Dermis microvascular lymphatic vessel endothelial cell (primary cell): ENCODE data around the gene JMJD8. TPM values are rescaled to one million over a fixed set of nuclear protein-coding genes. Genes with fewer than 3 reads are reported as not detected.

ENCODE experiments used
- DNase-seq, 2 donors: peaks; one replicate each; pipeline versions ENCODE4 v3.0.0 to v3.0.0-alpha.2; 2010; ENCODE audit warnings: low read depth in 2 of 2
- total RNA-seq: library from RNA; depleted of rRNA; stranded (reverse); fragments of >200 nt; gene quantifications from 2 replicates; pipeline ENCODE4 v1.2.1, GENCODE V29; 2014

The JMJD8 gene
- 16.6 and 35.4 TPM in 2 replicates for total RNA-seq

- DNase-seq = peak; percentile 57 to 89
These were observed at the start of gene JMJD8 for GRCh38 chr16:684071-684794. Gene JMJD8, minus strand, starts transcription at chr16:684334. Its CDS starts 15 bp downstream, at chr16:684319.

GRCh38 chr16:733382-734207 lies 49.5 kb upstream of the JMJD8 start:
- no peak for DNase-seq

GRCh38 chr16:732936-733335 lies 48.8 kb upstream of the JMJD8 start:
- no peak for DNase-seq

- DNase-seq = no peak
These were observed 48.2 kb upstream of the JMJD8 start for GRCh38 chr16:732332-732731.

- DNase-seq = no peak
These were observed 46.8 kb upstream of the JMJD8 start for GRCh38 chr16:730666-731509.

GRCh38 chr16:729768-730665 lies 45.9 kb upstream of the JMJD8 start:
- no peak for DNase-seq

GRCh38 chr16:728890-729744 lies 45.0 kb upstream of the JMJD8 start:
- no peak for DNase-seq

- DNase-seq = peak; percentile 36 to 71
These were observed 44.2 kb upstream of the JMJD8 start for GRCh38 chr16:728131-728889.

GRCh38 chr16:727291-727977 lies 43.3 kb upstream of the JMJD8 start:
- DNase-seq = no peak

GRCh38 chr16:726438-727290 lies 42.5 kb upstream of the JMJD8 start, which contains the start of the genes CCDC78 and HAGHL:
Gene CCDC78, minus strand, starts transcription at chr16:726443. Its CDS starts 76 bp downstream, at chr16:726367.
Gene HAGHL, plus strand, starts transcription at chr16:727106. Its CDS starts 404 bp downstream, at chr16:727510.
- DNase-seq = peak in 1 of 2 donors; percentile 51

GRCh38 chr16:726188-726437 lies 42.0 kb upstream of the JMJD8 start:
- no peak for DNase-seq

GRCh38 chr16:725463-726187 lies 41.5 kb upstream of the JMJD8 start:
- DNase-seq = no peak

GRCh38 chr16:725041-725376 lies 40.9 kb upstream of the JMJD8 start:
- no peak for DNase-seq

- no peak for DNase-seq
These were observed 40.3 kb upstream of the JMJD8 start for GRCh38 chr16:724188-725040.

- DNase-seq = no peak
These were observed 39.6 kb upstream of the JMJD8 start for GRCh38 chr16:723695-724094.
